ENCODE measurements around the gene ANGPTL2.

DNA sequence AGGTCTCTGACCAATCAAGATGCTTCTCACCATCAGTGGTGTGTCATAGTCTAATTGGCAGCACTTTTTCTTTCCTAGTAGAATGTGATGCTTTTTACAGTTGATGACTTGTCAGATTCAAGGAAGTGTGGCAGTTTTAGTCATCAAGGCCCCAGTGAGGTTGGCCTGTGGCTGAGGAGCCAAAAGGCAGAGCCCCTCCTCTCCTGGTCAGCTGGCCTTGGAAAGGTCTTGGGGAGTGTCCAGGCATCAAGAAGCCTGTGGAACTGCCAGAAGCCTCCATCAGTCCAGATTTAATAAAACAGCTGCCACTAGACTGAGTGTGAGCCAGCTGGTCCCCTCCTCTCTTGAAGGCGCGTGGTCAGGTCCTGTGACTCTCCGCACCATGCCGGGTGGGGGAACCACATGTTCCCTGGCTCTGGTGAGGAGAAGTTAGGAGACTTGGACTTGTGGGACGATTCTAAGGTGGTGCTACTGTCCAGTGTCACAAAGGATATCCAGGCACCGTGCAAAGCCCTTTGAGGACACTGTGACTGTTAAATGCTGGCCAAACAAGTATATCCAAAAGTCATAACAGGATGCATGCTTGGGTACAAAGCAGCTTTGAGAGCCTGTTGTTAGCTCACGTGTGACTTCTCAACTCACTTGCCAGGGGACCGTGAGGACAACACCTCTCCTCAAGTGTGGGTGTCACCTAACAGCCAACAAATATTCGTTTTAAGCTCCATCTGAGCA, 6.1 kb upstream of the ANGPTL2 start:
- TF ChIP-seq, protein P1, sequence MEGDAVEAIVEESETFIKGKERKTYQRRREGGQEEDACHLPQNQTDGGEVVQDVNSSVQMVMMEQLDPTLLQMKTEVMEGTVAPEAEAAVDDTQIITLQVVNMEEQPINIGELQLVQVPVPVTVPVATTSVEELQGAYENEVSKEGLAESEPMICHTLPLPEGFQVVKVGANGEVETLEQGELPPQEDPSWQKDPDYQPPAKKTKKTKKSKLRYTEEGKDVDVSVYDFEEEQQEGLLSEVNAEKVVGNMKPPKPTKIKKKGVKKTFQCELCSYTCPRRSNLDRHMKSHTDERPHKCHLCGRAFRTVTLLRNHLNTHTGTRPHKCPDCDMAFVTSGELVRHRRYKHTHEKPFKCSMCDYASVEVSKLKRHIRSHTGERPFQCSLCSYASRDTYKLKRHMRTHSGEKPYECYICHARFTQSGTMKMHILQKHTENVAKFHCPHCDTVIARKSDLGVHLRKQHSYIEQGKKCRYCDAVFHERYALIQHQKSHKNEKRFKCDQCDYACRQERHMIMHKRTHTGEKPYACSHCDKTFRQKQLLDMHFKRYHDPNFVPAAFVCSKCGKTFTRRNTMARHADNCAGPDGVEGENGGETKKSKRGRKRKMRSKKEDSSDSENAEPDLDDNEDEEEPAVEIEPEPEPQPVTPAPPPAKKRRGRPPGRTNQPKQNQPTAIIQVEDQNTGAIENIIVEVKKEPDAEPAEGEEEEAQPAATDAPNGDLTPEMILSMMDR (IDR thresholded peaks at IDR 0.05; ENCODE audit: low read length): no peak
- TF ChIP-seq EZH2 (optimal IDR thresholded peaks at IDR 0.05; ENCODE audit: low read depth, low read length): no peak
- no peak for TF ChIP-seq EZH2phosphoT487 (IDR thresholded peaks at IDR 0.05; ENCODE audit: low read length)
